ENCODE data around the gene SLITRK2. TPM values are rescaled to one million over a fixed set of nuclear protein-coding genes. Genes with fewer than 3 reads are reported as not detected.

The SLITRK2 gene
- total RNA-seq, 2 donors from 2014 or later: 0.05 to 0.40 TPM

DNA sequence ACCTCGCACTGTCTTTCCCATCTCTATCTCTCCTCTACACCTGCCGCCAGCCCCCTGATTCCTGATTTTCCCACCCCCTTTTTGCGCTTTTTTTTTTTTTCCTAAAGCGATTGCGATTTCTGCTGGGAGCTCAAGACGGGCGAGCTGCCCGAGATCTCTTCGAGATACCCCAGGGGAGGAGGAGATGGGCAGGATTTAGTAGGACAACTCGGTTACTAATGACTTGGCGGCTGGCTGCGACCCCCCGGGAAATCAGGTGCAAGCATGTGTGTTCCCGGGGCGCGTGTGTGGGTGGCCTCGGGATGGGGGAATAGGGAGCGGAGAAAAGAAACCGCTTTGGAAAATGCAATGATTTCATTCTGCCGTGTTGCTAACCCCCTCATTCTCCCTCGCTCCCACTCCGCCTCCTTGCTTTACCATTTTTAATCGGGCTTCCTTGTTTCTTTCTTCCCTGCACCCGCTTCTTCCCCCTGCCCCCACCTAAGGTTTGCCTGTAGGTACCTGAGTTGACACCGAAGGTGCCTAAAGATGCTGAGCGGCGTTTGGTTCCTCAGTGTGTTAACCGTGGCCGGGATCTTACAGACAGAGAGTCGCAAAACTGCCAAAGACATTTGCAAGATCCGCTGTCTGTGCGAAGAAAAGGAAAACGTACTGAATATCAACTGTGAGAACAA is 4.4 kb downstream of the SLITRK2 start:
- Histone ChIP-seq H3K4me3 (no peak overlapping the region), H3K36me3 (no peaks in the 10 kb centered on the region), H3K9me3 (no peaks in the 10 kb centered on the region), H3K27ac (no peak overlapping the region), H3K4me1 (replicated peaks) (no peaks in the 10 kb centered on the region), H3K27me3 (replicated peaks; ENCODE audit: insufficient read depth) (no peaks in the 10 kb centered on the region)
- TF ChIP-seq, protein P1, sequence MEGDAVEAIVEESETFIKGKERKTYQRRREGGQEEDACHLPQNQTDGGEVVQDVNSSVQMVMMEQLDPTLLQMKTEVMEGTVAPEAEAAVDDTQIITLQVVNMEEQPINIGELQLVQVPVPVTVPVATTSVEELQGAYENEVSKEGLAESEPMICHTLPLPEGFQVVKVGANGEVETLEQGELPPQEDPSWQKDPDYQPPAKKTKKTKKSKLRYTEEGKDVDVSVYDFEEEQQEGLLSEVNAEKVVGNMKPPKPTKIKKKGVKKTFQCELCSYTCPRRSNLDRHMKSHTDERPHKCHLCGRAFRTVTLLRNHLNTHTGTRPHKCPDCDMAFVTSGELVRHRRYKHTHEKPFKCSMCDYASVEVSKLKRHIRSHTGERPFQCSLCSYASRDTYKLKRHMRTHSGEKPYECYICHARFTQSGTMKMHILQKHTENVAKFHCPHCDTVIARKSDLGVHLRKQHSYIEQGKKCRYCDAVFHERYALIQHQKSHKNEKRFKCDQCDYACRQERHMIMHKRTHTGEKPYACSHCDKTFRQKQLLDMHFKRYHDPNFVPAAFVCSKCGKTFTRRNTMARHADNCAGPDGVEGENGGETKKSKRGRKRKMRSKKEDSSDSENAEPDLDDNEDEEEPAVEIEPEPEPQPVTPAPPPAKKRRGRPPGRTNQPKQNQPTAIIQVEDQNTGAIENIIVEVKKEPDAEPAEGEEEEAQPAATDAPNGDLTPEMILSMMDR (IDR thresholded peaks at IDR 0.05): no peak
- 22% methylated on average over 31 of the region's 33 CpGs for WGBS
- intact Hi-C loops (cut with DNase I): loop anchor here (10.0 kb wide), 1 partner anchor 373 kb away; no protein-coding TSS in a partner anchor
- no peak for DNase-seq (ENCODE audit: low spot score)

DNA sequence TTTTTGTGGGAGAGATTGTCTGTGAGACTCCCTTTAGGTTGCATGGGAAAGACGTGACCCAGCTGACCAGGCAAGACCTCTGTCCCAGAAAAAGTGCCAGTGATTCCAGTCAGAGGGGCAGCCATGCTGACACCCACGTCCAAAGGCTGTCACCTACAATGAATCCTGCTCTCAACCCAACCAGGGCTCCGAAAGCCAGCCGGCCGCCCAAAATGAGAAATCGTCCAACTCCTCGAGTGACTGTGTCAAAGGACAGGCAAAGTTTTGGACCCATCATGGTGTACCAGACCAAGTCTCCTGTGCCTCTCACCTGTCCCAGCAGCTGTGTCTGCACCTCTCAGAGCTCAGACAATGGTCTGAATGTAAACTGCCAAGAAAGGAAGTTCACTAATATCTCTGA is 5.5 kb downstream of the SLITRK2 start:
- Histone ChIP-seq H3K27ac (no peak overlapping the region), H3K9me3 (no peaks in the 10 kb centered on the region), H3K36me3 (no peaks in the 10 kb centered on the region), H3K4me1 (replicated peaks) (no peaks in the 10 kb centered on the region), H3K4me3 (no peak overlapping the region), H3K27me3 (replicated peaks; ENCODE audit: insufficient read depth) (no peaks in the 10 kb centered on the region)
- DNase-seq (ENCODE audit: low spot score): no peak
- intact Hi-C loops (cut with DNase I): loop anchor here (10.0 kb wide), 1 partner anchor 372 kb away; no protein-coding TSS in a partner anchor
- 99% methylated on average over 6 of the region's 7 CpGs for WGBS
- TF ChIP-seq POLR2A (IDR thresholded peaks at IDR 0.05): no peak
- TF ChIP-seq POLR2AphosphoS5 (IDR thresholded peaks at IDR 0.05): no peak

DNA sequence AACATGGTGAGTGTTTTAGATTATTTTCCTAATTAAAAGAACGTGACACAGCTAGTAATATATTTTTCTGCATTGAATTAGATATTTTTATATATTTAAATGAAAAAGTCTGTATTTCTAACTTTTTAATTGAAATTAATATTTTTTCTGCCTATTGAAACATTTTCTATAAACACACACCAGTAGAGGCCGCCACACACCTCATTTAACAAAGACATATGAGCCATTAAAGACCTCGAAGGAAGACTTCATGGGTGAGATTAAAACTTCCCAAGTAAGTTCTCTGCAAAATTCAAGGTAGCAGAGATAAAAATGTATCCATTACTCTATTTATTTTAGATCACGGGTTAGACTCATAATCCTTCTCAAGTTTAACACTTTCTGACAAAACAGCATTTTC is 8.3 kb downstream of the SLITRK2 start:
- Histone ChIP-seq H3K36me3 (no peaks in the 10 kb centered on the region), H3K9me3 (no peaks in the 10 kb centered on the region), H3K27ac (no peak overlapping the region), H3K4me3 (no peak overlapping the region), H3K4me1 (replicated peaks) (no peaks in the 10 kb centered on the region), H3K27me3 (replicated peaks; ENCODE audit: insufficient read depth) (no peaks in the 10 kb centered on the region)
- intact Hi-C loops (cut with DNase I): loop anchor here (10.0 kb wide), 1 partner anchor 369 kb away; no protein-coding TSS in a partner anchor
- DNase-seq (ENCODE audit: low spot score): no peak
- 9% methylated on average over 4 of the region's 4 CpGs for WGBS
- TF ChIP-seq POLR2A (IDR thresholded peaks at IDR 0.05) (no peak), POLR2AphosphoS5 (IDR thresholded peaks at IDR 0.05) (no peak)
- TF ChIP-seq, protein P1 (IDR thresholded peaks at IDR 0.05): no peak

DNA sequence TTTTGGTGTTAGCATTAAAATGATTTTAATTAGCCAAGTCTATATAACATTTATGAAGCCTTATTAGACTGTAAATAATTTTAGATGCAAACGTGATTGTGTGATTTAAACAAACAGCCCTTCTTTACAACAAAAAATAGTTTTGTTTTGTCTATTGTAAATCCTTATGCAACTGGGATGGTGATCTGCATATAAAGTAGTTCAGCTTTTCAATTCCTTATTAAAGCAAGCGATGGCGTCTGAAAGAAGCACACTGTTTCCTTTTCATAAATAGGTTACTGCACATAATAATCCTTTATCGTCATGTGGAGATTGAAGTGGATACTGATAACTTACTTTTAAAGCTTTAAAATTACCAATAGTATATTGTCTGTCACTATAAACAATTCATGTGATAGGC is 8.8 kb downstream of the SLITRK2 start:
- Histone ChIP-seq H3K4me1 (replicated peaks) (no peaks in the 10 kb centered on the region), H3K4me3 (no peak overlapping the region), H3K27ac (no peak overlapping the region), H3K9me3 (no peaks in the 10 kb centered on the region), H3K36me3 (no peaks in the 10 kb centered on the region), H3K27me3 (replicated peaks; ENCODE audit: insufficient read depth) (no peaks in the 10 kb centered on the region)
- DNase-seq (ENCODE audit: low spot score): no peak
- TF ChIP-seq POLR2A (IDR thresholded peaks at IDR 0.05) (no peak), POLR2AphosphoS5 (IDR thresholded peaks at IDR 0.05) (no peak)
- TF ChIP-seq, protein P1 (IDR thresholded peaks at IDR 0.05): no peak
- intact Hi-C loops (cut with DNase I): loop anchor here (10.0 kb wide), 1 partner anchor 368 kb away; no protein-coding TSS in a partner anchor
- WGBS: 81% methylated on average over 4 of the region's 4 CpGs

DNA sequence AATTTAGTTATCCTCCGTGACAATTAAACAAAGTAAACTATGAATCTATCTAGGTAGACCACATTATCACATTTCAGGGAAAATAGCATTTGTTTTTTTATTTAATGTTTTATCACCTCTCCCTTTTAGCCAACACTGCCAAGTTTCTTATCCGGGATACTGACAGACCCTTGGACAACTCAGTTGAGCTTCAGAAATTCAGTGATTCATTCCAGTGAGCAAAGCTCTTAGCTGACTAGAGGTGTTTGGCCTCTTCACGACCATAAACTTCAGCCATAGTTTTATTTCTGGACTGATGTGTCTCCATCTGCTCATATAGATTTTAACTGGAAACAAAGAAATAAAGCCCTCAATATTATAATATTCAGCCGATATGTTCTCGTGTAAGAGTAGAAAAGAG is 15.2 kb downstream of the SLITRK2 start:
- intact Hi-C loops (cut with DNase I): no loop called here
- WGBS: 62% methylated on average over 5 of the region's 5 CpGs
- Histone ChIP-seq H3K36me3 (no peaks in the 10 kb centered on the region), H3K4me1 (replicated peaks) (no peaks in the 10 kb centered on the region), H3K27me3 (replicated peaks; ENCODE audit: insufficient read depth) (no peaks in the 10 kb centered on the region), H3K9me3 (no peaks in the 10 kb centered on the region), H3K4me3 (no peak overlapping the region), H3K27ac (no peak overlapping the region)
- DNase-seq (ENCODE audit: low spot score): no peak
- TF ChIP-seq POLR2A (IDR thresholded peaks at IDR 0.05) (no peak), POLR2AphosphoS5 (IDR thresholded peaks at IDR 0.05) (no peak)
- TF ChIP-seq, protein P1 (IDR thresholded peaks at IDR 0.05): no peak
